Karpas-422 (cell line): ENCODE measurements around the gene USP34. TPM values are rescaled to one million over a fixed set of nuclear protein-coding genes. Genes with fewer than 3 reads are reported as not detected.

Experiments used
- DNase-seq: peaks from one replicate; pipeline ENCODE4 v3.0.0-alpha.2; 2015
- H2AFZ ChIP-seq: fragments of 200-600 bp; sonication (generic); 2 replicates; pipeline ENCODE4 v1.6.1; 2014; ENCODE audit warnings: antibody characterized with exemption, low read length, mixed read lengths
- H3K27ac ChIP-seq: fragments of 200-600 bp; sonication (generic); 2 replicates; pipeline ENCODE4 v1.5.1; 2014; ENCODE audit warnings: mild to moderate bottlenecking, low read length, moderate library complexity
- H3K27me3 ChIP-seq: fragments of 200-600 bp; sonication (generic); 2 replicates; pipeline ENCODE4 v1.6.1; 2014; ENCODE audit warnings: low read length, mixed read lengths
- H3K36me3 ChIP-seq: fragments of 200-600 bp; sonication (generic); 2 replicates; pipeline ENCODE4 v1.6.1; 2014; ENCODE audit warnings: low read length, mixed read lengths; ENCODE audit not compliant: insufficient read depth
- H3K4me1 ChIP-seq: fragments of 200-600 bp; sonication (generic); 2 replicates; pipeline ENCODE4 v1.6.1; 2014; ENCODE audit warnings: mild to moderate bottlenecking, low read length, mixed read lengths
- H3K4me2 ChIP-seq: fragments of 200-600 bp; sonication (generic); 2 replicates; pipeline ENCODE4 v1.6.1; 2014; ENCODE audit warnings: low read length, low read depth, mild to moderate bottlenecking; ENCODE audit not compliant: poor library complexity, severe bottlenecking
- H3K4me3 ChIP-seq: fragments of 200-600 bp; sonication (generic); 2 replicates; pipeline ENCODE4 v1.5.1; 2014; ENCODE audit warnings: mild to moderate bottlenecking, antibody characterized with exemption, low read length, mixed read lengths
- H3K79me2 ChIP-seq: fragments of 200-600 bp; sonication (generic); 2 replicates; pipeline ENCODE4 v1.6.1; 2014; ENCODE audit warnings: mild to moderate bottlenecking, low read length, mixed read lengths
- H3K9ac ChIP-seq: fragments of 200-600 bp; sonication (generic); 2 replicates; pipeline ENCODE4 v1.6.0; 2014; ENCODE audit warnings: low read length
- H3K9me2 ChIP-seq: fragments of 200-600 bp; sonication (generic), shearing (Covaris generic); replicated peaks from 2 replicates; pipeline ENCODE4 v1.6.0; 2014; ENCODE audit warnings: mild to moderate bottlenecking, low read length, moderate library complexity; ENCODE audit not compliant: insufficient read depth
- H3K9me3 ChIP-seq: fragments of 300-700, 200-600 bp; sonication (generic); 2 replicates; pipeline ENCODE4 v1.6.1; 2014; ENCODE audit warnings: low read length, mixed read lengths
- H4K20me1 ChIP-seq: fragments of 200-600 bp; sonication (generic); 2 replicates; pipeline ENCODE4 v1.6.1; 2014; ENCODE audit warnings: mild to moderate bottlenecking, antibody characterized with exemption, low read length, low read depth; ENCODE audit not compliant: insufficient read depth
- total RNA-seq: library from RNA; depleted of rRNA; stranded (reverse); fragments of >200 nt; shearing (Covaris generic); gene quantifications from 2 replicates; pipeline ENCODE4 v1.2.3, GENCODE V29; 2014; ENCODE audit warnings: low replicate concordance

The USP34 gene
- total RNA-seq, 1 experiment from 2014 or later: 376 TPM

GRCh38 chr2:61438670-61439069 is 32.2 kb downstream of the USP34 start:
- Histone ChIP-seq H3K9me3 (no peaks in the 10 kb centered on the region), H3K36me3 (no peaks in the 10 kb centered on the region), H3K9ac (no peak overlapping the region), H3K9me2 (no peaks in the 10 kb centered on the region), H3K4me1 (peaks cover 93% of the 10 kb centered on the region), H3K79me2 (peaks cover 99% of the 10 kb centered on the region), H4K20me1 (peaks cover 18% of the 10 kb centered on the region), H3K27me3 (no peaks in the 10 kb centered on the region), H3K4me2 (peak overlapping the region; percentile 27), H3K4me3 (no peak overlapping the region), H3K27ac (peak overlapping the region; percentile 53), H2AFZ (no peak overlapping the region)
- peak; percentile 65 for DNase-seq

GRCh38 chr2:61437170-61437569 is 33.7 kb downstream of the USP34 start:
- H3K27me3 ChIP-seq: no peaks in the 10 kb centered on the region
- no peaks in the 10 kb centered on the region for H3K9me2 ChIP-seq
- H3K4me2 ChIP-seq: peak overlapping the region; percentile 48
- H4K20me1 ChIP-seq: peaks cover 28% of the 10 kb centered on the region
- H3K4me3 ChIP-seq: peak overlapping the region; percentile 6; the same call in 1 of the 2 replicates
- H3K36me3 ChIP-seq: no peaks in the 10 kb centered on the region
- no peak for DNase-seq
- H3K9me3 ChIP-seq: no peaks in the 10 kb centered on the region
- no peak overlapping the region for H2AFZ ChIP-seq
- H3K79me2 ChIP-seq: peaks cover 99% of the 10 kb centered on the region
- peak overlapping the region; percentile 67 for H3K27ac ChIP-seq
- H3K4me1 ChIP-seq: peaks cover 80% of the 10 kb centered on the region
- 0 out of 2 replicates have a peak overlapping the region, but pooled peaks have one; percentile 1 for H3K9ac ChIP-seq

GRCh38 chr2:61436092-61436491 is 34.8 kb downstream of the USP34 start:
- DNase-seq: no peak
- Histone ChIP-seq H3K9me2 (no peaks in the 10 kb centered on the region), H3K27ac (peak overlapping the region; percentile 67), H3K4me2 (peak overlapping the region; percentile 48), H3K27me3 (no peaks in the 10 kb centered on the region), H2AFZ (no peak overlapping the region), H3K36me3 (no peaks in the 10 kb centered on the region), H4K20me1 (peaks cover 30% of the 10 kb centered on the region), H3K79me2 (peaks cover 99% of the 10 kb centered on the region), H3K4me3 (0 out of 2 replicates have a peak overlapping the region, but pooled peaks have one; percentile 5), H3K9ac (peak overlapping the region; percentile 1; the same call in 1 of the 2 replicates), H3K4me1 (peaks cover 69% of the 10 kb centered on the region), H3K9me3 (no peaks in the 10 kb centered on the region)

GRCh38 chr2:61435291-61435690 is 35.6 kb downstream of the USP34 start:
- Histone ChIP-seq H2AFZ (no peak overlapping the region), H3K9me2 (no peaks in the 10 kb centered on the region), H3K27me3 (no peaks in the 10 kb centered on the region), H3K36me3 (no peaks in the 10 kb centered on the region), H3K9me3 (no peaks in the 10 kb centered on the region), H3K9ac (no peak overlapping the region), H3K4me2 (peak overlapping the region; percentile 16), H3K4me3 (no peak overlapping the region), H3K79me2 (peaks cover 99% of the 10 kb centered on the region), H3K27ac (peak overlapping the region; percentile 68), H3K4me1 (peaks cover 65% of the 10 kb centered on the region), H4K20me1 (peaks cover 33% of the 10 kb centered on the region)
- no peak for DNase-seq

GRCh38 chr2:61434314-61434713 is 36.6 kb downstream of the USP34 start:
- Histone ChIP-seq H3K4me3 (no peak overlapping the region), H3K27ac (peak overlapping the region; percentile 68), H4K20me1 (peaks cover 33% of the 10 kb centered on the region), H3K9me2 (no peaks in the 10 kb centered on the region), H3K79me2 (peaks cover 99% of the 10 kb centered on the region), H3K9ac (no peak overlapping the region), H3K9me3 (no peaks in the 10 kb centered on the region), H3K4me1 (peaks cover 56% of the 10 kb centered on the region), H3K27me3 (no peaks in the 10 kb centered on the region), H3K4me2 (peak overlapping the region; percentile 16), H2AFZ (no peak overlapping the region), H3K36me3 (no peaks in the 10 kb centered on the region)
- peak; percentile 73 for DNase-seq

- H3K36me3 ChIP-seq: no peaks in the 10 kb centered on the region
- no peak overlapping the region for H3K4me3 ChIP-seq
- DNase-seq: no peak
- H2AFZ ChIP-seq: no peak overlapping the region
- peaks cover 33% of the 10 kb centered on the region for H4K20me1 ChIP-seq
- peaks cover 49% of the 10 kb centered on the region for H3K4me1 ChIP-seq
- H3K79me2 ChIP-seq: peaks cover 99% of the 10 kb centered on the region
- no peak overlapping the region for H3K9ac ChIP-seq
- H3K9me2 ChIP-seq: no peaks in the 10 kb centered on the region
- H3K27me3 ChIP-seq: no peaks in the 10 kb centered on the region
- H3K4me2 ChIP-seq: no peak overlapping the region
- peak overlapping the region; percentile 68; the same call in 1 of the 2 replicates for H3K27ac ChIP-seq
- H3K9me3 ChIP-seq: no peaks in the 10 kb centered on the region
These were observed 37.3 kb downstream of the USP34 start for GRCh38 chr2:61433606-61434005.

- Histone ChIP-seq H3K9me2 (no peaks in the 10 kb centered on the region), H3K9ac (no peak overlapping the region), H3K9me3 (no peaks in the 10 kb centered on the region), H3K4me1 (peaks cover 49% of the 10 kb centered on the region), H4K20me1 (peaks cover 33% of the 10 kb centered on the region), H3K4me3 (no peak overlapping the region), H3K27me3 (no peaks in the 10 kb centered on the region), H3K36me3 (no peaks in the 10 kb centered on the region), H3K79me2 (peaks cover 99% of the 10 kb centered on the region), H3K4me2 (no peak overlapping the region), H3K27ac (0 out of 2 replicates have a peak overlapping the region, but pooled peaks have one; percentile 4), H2AFZ (no peak overlapping the region)
- DNase-seq: no peak
These were observed 37.9 kb downstream of the USP34 start for GRCh38 chr2:61432990-61433389.

- H4K20me1 ChIP-seq: peaks cover 33% of the 10 kb centered on the region
- DNase-seq: no peak
- H3K9me3 ChIP-seq: no peaks in the 10 kb centered on the region
- peaks cover 46% of the 10 kb centered on the region for H3K4me1 ChIP-seq
- H2AFZ ChIP-seq: no peak overlapping the region
- no peaks in the 10 kb centered on the region for H3K36me3 ChIP-seq
- no peak overlapping the region for H3K4me3 ChIP-seq
- H3K9ac ChIP-seq: no peak overlapping the region
- H3K4me2 ChIP-seq: no peak overlapping the region
- H3K79me2 ChIP-seq: peaks cover 100% of the 10 kb centered on the region
- H3K9me2 ChIP-seq: no peaks in the 10 kb centered on the region
- H3K27me3 ChIP-seq: no peaks in the 10 kb centered on the region
- H3K27ac ChIP-seq: no peak overlapping the region
These were observed 39.5 kb downstream of the USP34 start for GRCh38 chr2:61431345-61431744.
